Stimulated activated CD8-positive, alpha-beta memory T cell treated with anti-CD3 and anti-CD28 coated beads, Interleukin-15, amount 100 ng/mL, for 24 hours (primary cell): Measurements from ENCODE around the gene TAF12.
A peak's percentile ranks its signal among the peaks of the same experiment; 100 is the strongest.
"Not testable (repeated sequence)": the region's sequence is repeated elsewhere in the genome, so short reads cannot be mapped to it uniquely, and the experiment has no call there.

Source experiments
- DNase-seq: peaks from one replicate; pipeline ENCODE4 v3.0.0-alpha.2; 2020; ENCODE audit warnings: low read depth

TAF12 gene

GRCh38 chr1:28581531-28582247 is 61.2 kb downstream of the TAF12 start:
- DNase-seq, result peak; percentile 90

DNA sequence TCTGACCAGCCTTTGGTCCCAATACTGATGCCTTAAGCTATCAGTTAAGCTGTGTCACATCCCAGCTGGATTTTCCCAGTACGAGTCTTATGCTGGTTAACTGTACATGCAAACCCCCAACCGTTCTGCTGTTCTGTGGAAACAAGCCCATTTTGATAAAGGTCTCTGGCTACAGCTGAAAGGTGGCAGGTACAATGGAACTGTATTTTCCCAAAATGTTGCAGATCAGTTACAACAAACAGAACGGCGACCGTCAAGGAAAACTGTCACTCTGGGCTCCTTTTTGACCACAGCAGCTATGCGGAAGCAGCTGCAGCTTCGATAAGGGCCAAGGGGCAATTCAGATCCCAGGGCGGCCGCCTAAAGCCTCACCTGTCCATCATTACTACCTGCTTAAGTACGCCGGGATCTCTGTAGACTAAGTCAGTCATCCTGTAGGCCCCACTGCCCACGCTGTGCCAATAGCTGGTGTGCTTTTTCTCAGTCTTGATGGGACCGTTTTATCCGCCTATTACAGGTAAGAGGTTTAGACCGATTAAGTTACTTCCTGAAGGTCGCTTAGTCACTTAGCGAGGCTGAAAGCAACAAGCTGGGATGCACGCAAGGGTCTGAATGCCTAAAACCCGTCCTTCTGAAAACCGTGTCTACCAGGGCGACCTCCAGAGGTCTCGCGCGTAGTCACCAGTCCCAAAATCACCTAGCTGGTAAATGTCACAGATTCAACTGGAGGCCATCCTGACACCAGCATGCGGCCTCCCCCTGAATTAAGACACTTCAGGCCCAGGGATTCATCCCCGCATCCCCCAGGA is 61.9 kb downstream of the TAF12 start:
- DNase-seq, result peak; percentile 14

DNA sequence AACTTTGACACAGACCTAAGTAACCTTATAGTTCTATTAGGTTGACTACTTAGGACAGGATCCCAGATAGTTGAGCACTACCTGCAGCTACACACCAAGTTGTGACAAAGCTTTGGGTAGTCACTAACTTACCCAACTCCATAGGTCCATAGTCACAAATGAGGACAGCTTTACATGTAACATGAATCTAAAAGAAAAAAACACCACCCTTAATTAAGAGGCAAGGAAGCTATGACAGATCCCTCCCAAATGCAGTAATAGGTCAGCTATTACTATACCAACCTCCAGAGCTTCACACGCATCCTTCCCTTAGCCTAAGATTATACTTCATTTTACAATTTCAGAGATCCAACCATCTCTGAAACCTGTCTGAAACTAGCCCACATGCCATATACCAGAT is 63.5 kb downstream of the TAF12 start:
- DNase-seq, result no peak

GRCh38 chr1:28578696-28579218 is 64.1 kb downstream of the TAF12 start:
- DNase-seq, result no peak

DNA sequence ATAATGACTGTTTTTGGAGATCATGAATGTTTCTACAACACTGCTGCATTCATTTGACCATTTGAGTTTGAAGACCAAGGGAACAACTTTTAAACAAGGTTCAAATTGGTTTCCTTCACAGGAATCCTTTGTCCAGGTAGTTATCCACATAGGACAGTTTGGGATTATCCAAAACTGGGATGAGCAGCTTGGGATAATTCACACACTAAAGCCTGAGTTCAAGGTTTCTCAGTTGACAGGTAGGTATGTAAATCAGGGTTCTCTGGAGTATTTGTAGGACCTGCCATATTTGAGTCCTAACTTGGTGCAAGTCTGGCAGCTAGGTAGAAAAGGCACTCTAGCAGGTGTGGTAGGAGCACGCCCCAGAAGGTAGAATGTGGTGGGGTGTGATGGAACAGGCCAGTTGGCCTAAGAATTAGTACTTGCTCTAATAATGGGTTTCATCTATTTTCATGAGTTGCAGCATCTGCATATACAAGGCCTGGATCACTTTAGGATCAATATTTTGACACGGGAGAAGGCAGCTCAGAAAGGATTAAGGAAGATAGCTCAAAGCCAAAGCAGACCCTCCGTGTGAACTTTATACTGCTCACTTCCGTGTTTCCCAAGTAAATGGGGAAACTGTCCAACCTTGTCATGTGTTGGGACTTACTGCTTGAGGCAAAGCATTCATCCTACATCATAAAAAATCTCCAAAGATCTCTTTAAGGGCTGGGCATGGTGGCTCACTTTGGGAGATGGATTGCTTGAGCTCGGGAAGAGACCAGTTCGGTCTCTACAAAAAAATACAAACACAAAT is 64.9 kb downstream of the TAF12 start:
- no peak for DNase-seq

DNA sequence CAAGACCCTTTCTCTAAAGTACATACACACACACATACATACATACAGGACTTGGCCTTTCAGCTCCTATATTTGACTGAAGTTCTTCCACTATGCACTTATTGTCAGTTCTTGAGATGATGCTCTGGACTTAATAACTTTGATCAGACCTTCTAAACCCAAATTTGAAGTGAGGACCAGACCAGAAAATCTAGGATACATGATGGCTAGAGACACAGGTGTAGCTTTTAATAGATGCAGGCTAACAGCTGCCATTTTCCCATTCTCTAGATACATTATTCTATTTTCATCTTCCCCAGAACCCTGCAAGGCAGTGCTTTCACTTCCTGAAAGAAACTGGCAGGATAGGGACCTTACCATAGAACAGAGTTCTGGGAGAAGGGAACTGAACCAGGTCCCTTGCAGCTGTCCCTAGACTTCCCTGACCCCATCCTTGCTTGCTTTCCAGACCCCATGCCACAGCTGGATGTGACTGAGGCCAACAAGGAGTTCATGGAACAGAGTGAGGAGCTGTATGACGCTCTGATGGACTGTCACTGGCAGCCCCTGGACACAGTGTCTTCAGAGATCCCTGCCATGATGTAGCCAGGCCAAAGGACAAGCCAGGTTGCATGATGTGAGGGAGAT is 65.7 kb downstream of the TAF12 start:
- peak; percentile 22 for DNase-seq

DNA sequence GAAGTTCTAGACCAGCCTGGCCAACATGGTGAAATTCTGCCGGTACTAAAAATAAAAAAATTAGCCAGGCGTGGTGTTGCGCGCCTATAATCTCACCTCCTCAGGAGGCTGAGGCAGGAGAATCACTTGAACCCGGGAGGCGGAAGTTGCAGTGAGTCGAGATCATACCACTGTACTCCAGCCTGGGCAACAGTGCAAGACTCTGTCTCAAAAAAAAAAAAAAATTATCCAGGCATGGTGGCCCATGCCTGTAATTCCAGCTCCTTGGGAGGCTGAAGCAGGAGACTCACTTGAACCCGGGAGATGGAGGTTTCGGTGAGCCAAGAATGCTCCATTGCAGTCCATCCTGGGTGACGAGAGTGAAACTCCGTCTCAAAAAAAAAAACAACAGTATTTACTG is 69.3 kb downstream of the TAF12 start:
- no peak for DNase-seq

DNA sequence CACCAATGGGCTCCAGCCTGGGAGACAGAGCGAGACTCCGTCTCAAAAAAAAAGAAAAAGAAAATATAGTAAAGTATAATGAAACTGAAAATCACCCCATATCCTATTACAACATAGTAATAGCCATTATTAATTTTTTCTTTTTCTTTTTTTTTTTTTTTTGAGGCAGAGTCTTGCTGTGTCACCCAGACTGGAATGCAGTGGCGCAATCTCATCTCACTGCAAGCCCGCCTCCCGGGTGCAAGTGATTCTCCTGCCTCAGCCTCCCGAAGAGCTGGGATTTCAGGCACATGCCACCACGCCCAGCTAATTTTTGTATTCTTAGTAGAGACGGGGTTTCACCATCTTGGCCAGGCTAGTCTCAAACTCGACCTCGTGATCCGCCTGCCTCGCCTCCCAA is 70.0 kb downstream of the TAF12 start:
- DNase-seq, result not testable (repeated sequence)

DNA sequence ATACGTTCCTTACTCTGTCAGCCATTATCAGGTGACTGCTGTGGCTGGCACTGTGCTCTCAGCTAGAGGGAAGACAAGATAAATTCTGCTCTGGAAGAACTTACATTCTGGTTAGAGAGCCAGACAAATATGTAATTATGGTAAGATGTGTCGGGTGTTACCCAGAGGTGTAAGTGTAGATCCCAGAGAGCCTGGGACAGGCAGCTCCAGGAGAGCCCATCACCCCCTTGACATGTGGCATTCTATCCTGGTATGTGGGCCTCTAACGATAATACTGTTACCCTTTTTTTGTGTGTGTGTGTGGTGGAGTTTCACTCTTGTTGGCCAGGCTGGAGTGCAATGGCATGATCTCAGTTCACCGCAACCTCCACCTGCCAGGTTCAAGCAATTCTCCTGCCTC is 71.0 kb downstream of the TAF12 start:
- DNase-seq, result no peak

DNA sequence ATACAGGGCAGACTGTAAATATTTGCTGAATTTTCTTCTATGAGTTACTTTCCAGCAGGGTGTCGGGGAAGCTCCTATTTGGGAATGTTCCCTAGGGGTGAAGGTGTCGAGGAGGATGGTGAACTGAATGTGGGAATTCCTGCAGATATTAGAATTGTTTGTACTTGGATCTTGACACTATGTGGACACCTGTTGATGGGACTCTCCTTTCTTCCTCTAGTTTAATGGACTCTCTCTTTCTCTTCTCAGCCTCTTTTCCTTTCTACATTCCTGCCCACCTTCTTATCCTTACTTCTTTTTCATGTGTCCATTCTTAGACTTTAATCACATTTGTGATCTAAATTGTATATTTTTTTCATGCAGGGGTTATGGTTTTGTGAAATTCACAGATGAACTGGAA is 75.9 kb downstream of the TAF12 start:
- no peak for DNase-seq

DNA sequence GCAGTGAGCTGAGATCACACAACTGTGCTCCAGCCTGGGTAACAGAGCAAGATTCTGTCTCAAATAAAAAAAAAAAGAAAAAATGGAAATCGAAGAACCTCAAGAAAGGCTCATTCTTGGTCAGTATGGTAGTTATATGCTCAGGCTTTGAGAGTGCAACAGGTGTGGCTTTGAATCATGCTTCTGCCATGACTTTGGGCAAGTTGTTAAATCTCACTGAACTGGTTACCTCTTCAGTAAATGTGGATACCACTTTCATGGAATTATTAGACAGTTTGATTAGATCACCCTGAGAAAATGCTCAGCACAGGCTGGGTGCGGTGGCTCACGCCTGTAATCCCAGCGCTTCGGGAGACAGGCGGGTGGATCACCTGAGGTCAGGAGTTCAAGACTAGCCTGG is 77.1 kb downstream of the TAF12 start:
- DNase-seq, result no peak

- DNase-seq, result no peak
Measured at GRCh38 chr1:28565040-28565439, 77.8 kb downstream of the TAF12 start.

DNA sequence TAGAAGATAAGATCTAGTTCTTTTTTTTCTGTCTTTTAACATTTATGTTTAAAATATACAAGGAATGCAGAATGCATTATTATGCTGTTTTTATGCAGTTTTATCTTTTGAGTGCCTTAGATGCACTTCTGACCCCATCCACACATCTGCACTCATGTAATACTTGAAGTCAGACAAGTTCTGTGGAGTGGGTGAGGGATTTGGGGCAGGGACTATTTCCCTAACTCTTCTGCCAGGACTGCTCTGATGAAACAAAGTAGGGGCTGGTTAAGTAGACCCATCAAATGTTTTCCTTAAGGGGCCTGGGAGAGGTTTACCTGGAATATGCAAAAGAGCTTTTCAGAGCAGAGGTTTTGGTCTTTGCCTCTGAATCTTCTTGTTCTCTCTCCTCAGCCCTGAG is 78.6 kb downstream of the TAF12 start:
- DNase-seq, result no peak

- no peak for DNase-seq
Measured at GRCh38 chr1:28560886-28561285, 82.0 kb downstream of the TAF12 start.
